ENCODE results near the gene SNRPB.

DNA sequence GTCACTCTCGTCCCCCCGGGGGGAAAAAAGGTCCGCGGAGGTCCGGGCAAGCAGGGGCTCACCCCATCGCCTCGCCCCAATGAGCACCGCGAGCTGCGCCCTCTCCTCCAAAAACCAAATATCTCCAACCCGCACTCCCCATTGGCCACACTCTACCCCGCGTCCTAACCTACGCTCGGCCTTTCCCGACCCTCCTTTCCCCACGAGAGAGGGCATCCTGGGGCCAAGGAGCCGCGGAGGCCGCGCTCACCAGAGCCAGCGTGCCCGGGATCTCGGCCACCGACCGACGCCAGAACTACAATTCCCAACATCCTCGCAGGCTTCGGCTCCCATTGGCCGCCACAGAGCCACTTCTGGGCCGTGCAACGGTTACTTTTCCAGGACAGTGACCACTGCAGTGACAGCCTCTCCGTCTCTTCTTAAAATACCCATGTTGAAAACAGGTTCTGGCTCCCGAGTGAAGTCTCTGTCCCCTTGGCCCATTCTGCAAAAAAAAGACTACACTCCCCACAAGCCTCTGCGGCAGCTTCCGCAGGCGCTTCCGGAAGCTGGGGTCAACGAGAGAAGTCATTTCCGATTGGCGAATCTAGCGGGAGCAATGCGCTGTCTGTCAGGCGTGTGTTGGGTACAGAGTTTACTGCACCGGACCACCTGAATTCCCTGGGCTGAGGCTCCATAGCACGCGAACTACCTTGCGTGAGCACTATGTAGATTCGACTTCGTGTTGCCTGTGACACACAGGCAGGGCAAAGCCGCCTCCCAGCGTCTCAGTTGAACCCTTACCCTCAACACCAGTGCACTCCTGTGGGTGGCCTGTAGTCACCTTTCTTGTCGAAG, 38.3 kb upstream of the SNRPB start, which contains the start of gene ZNF343:
- no peak for TF ChIP-seq EZH2 (IDR thresholded peaks at IDR 0.05; ENCODE audit: insufficient read depth, low read length)
- no peak for TF ChIP-seq CTCF (IDR thresholded peaks at IDR 0.05; ENCODE audit: insufficient read depth, low read depth, low read length)

Data from astrocyte (in vitro differentiated cells and primary cell).